ENCODE data around the gene POTEF. TPM values are rescaled to one million over a fixed set of nuclear protein-coding genes. Genes with fewer than 3 reads are reported as not detected.
"Not testable (repeated sequence)": the region's sequence is repeated elsewhere in the genome, so short reads cannot be mapped to it uniquely, and the experiment has no call there.

POTEF gene
- total RNA-seq, 1 experiment from 2014 or later: not detected

- Mint-ChIP-seq H3K9me3 (ENCODE audit: unreplicated experiment) (no peaks in the 10 kb centered on the region), H3K36me3 (ENCODE audit: insufficient read depth, unreplicated experiment) (no peaks in the 10 kb centered on the region), H3K27me3 (ENCODE audit: insufficient read depth, unreplicated experiment) (peaks cover 34% of the 10 kb centered on the region), H3K4me1 (ENCODE audit: insufficient read depth, unreplicated experiment) (no peaks in the 10 kb centered on the region), H3K4me3 (ENCODE audit: unreplicated experiment) (no peak overlapping the region), H3K27ac (ENCODE audit: low read depth, unreplicated experiment) (no peak overlapping the region)
- TF ChIP-seq CTCF (IDR thresholded peaks at IDR 0.05; ENCODE audit: unreplicated experiment): no peak
- no peak for DNase-seq (ENCODE audit: unreplicated experiment)
- intact Hi-C loops (cut with micrococcal nuclease): no loop called here
- CTCF ChIA-PET: interaction anchor here (0.8 kb wide), 1 partner anchor 1209 kb away, joined by 4 read pairs; no protein-coding TSS in a partner anchor
- BruUV-seq (replicated peaks): no TSS peak
- POLR2A ChIA-PET: no interaction called here
These were observed 6.9 kb upstream of the POTEF start for GRCh38 chr2:130135692-130136541.

- peaks cover 28% of the 10 kb centered on the region for H3K27me3 Mint-ChIP-seq (ENCODE audit: insufficient read depth, unreplicated experiment)
- H3K27ac Mint-ChIP-seq (ENCODE audit: low read depth, unreplicated experiment); H3K36me3 Mint-ChIP-seq (ENCODE audit: insufficient read depth, unreplicated experiment); H3K4me1 Mint-ChIP-seq (ENCODE audit: insufficient read depth, unreplicated experiment); POLR2A ChIA-PET; DNase-seq (ENCODE audit: unreplicated experiment); H3K9me3 Mint-ChIP-seq (ENCODE audit: unreplicated experiment); CTCF ChIA-PET; intact Hi-C loops (cut with micrococcal nuclease); H3K4me3 Mint-ChIP-seq (ENCODE audit: unreplicated experiment); BruUV-seq (replicated peaks): not testable (repeated sequence)
These were observed 558 bp downstream of the POTEF start for GRCh38 chr2:130128464-130128863.

GRCh38 chr2:130127726-130128125 is 1.3 kb downstream of the POTEF start:
- CTCF ChIA-PET; H3K4me3 Mint-ChIP-seq (ENCODE audit: unreplicated experiment); H3K9me3 Mint-ChIP-seq (ENCODE audit: unreplicated experiment); POLR2A ChIA-PET; H3K4me1 Mint-ChIP-seq (ENCODE audit: insufficient read depth, unreplicated experiment); H3K36me3 Mint-ChIP-seq (ENCODE audit: insufficient read depth, unreplicated experiment); H3K27ac Mint-ChIP-seq (ENCODE audit: low read depth, unreplicated experiment); intact Hi-C loops (cut with micrococcal nuclease); DNase-seq (ENCODE audit: unreplicated experiment); BruUV-seq (replicated peaks): not testable (repeated sequence)
- peaks cover 23% of the 10 kb centered on the region for H3K27me3 Mint-ChIP-seq (ENCODE audit: insufficient read depth, unreplicated experiment)

- H3K9me3 Mint-ChIP-seq (ENCODE audit: unreplicated experiment); H3K4me1 Mint-ChIP-seq (ENCODE audit: insufficient read depth, unreplicated experiment); intact Hi-C loops (cut with micrococcal nuclease); H3K36me3 Mint-ChIP-seq (ENCODE audit: insufficient read depth, unreplicated experiment); POLR2A ChIA-PET; CTCF ChIA-PET; BruUV-seq (replicated peaks); DNase-seq (ENCODE audit: unreplicated experiment); H3K4me3 Mint-ChIP-seq (ENCODE audit: unreplicated experiment); H3K27me3 Mint-ChIP-seq (ENCODE audit: insufficient read depth, unreplicated experiment); H3K27ac Mint-ChIP-seq (ENCODE audit: low read depth, unreplicated experiment): not testable (repeated sequence)
These were observed 8.1 kb downstream of the POTEF start for GRCh38 chr2:130120924-130121323.

- POLR2A ChIA-PET; DNase-seq (ENCODE audit: unreplicated experiment); H3K4me1 Mint-ChIP-seq (ENCODE audit: insufficient read depth, unreplicated experiment); H3K36me3 Mint-ChIP-seq (ENCODE audit: insufficient read depth, unreplicated experiment); H3K27me3 Mint-ChIP-seq (ENCODE audit: insufficient read depth, unreplicated experiment); H3K27ac Mint-ChIP-seq (ENCODE audit: low read depth, unreplicated experiment); H3K4me3 Mint-ChIP-seq (ENCODE audit: unreplicated experiment); intact Hi-C loops (cut with micrococcal nuclease); H3K9me3 Mint-ChIP-seq (ENCODE audit: unreplicated experiment); BruUV-seq (replicated peaks); CTCF ChIA-PET: not testable (repeated sequence)
These were observed 26.2 kb downstream of the POTEF start for GRCh38 chr2:130102597-130103363.

GRCh38 chr2:130062645-130063044 is 66.4 kb downstream of the POTEF start:
- H3K4me1 Mint-ChIP-seq (ENCODE audit: insufficient read depth, unreplicated experiment); H3K4me3 Mint-ChIP-seq (ENCODE audit: unreplicated experiment); H3K36me3 Mint-ChIP-seq (ENCODE audit: insufficient read depth, unreplicated experiment); POLR2A ChIA-PET; H3K9me3 Mint-ChIP-seq (ENCODE audit: unreplicated experiment); DNase-seq (ENCODE audit: unreplicated experiment); H3K27ac Mint-ChIP-seq (ENCODE audit: low read depth, unreplicated experiment); BruUV-seq (replicated peaks); CTCF ChIA-PET; intact Hi-C loops (cut with micrococcal nuclease); H3K27me3 Mint-ChIP-seq (ENCODE audit: insufficient read depth, unreplicated experiment): not testable (repeated sequence)

GRCh38 chr2:130059982-130060381 is 69.0 kb downstream of the POTEF start:
- H3K27me3 Mint-ChIP-seq (ENCODE audit: insufficient read depth, unreplicated experiment); CTCF ChIA-PET; H3K4me3 Mint-ChIP-seq (ENCODE audit: unreplicated experiment); intact Hi-C loops (cut with micrococcal nuclease); H3K36me3 Mint-ChIP-seq (ENCODE audit: insufficient read depth, unreplicated experiment); H3K9me3 Mint-ChIP-seq (ENCODE audit: unreplicated experiment); POLR2A ChIA-PET; H3K4me1 Mint-ChIP-seq (ENCODE audit: insufficient read depth, unreplicated experiment); BruUV-seq (replicated peaks); H3K27ac Mint-ChIP-seq (ENCODE audit: low read depth, unreplicated experiment); DNase-seq (ENCODE audit: unreplicated experiment): not testable (repeated sequence)

GRCh38 chr2:130056336-130056735 is 72.7 kb downstream of the POTEF start:
- BruUV-seq (replicated peaks); H3K4me1 Mint-ChIP-seq (ENCODE audit: insufficient read depth, unreplicated experiment): not testable (repeated sequence)

More at GRCh38 chr2:130056336-130056735, 72.7 kb downstream of the POTEF start:
- H3K36me3 Mint-ChIP-seq (ENCODE audit: insufficient read depth, unreplicated experiment); DNase-seq (ENCODE audit: unreplicated experiment); H3K9me3 Mint-ChIP-seq (ENCODE audit: unreplicated experiment); CTCF ChIA-PET; H3K27ac Mint-ChIP-seq (ENCODE audit: low read depth, unreplicated experiment); H3K27me3 Mint-ChIP-seq (ENCODE audit: insufficient read depth, unreplicated experiment); H3K4me3 Mint-ChIP-seq (ENCODE audit: unreplicated experiment); POLR2A ChIA-PET; intact Hi-C loops (cut with micrococcal nuclease): not testable (repeated sequence)

Data from MCF 10A (cell line).